Measurements from ENCODE around the gene GRIP2. TPM values are rescaled to one million over a fixed set of nuclear protein-coding genes. Genes with fewer than 3 reads are reported as not detected.

GRIP2 gene
- total and polyA plus RNA-seq, 9 of the 15 experiments (the other 6 are each of a cell fraction or from before 2014, with no cell fraction given): 0.01 TPM; not detected in 7

DNA sequence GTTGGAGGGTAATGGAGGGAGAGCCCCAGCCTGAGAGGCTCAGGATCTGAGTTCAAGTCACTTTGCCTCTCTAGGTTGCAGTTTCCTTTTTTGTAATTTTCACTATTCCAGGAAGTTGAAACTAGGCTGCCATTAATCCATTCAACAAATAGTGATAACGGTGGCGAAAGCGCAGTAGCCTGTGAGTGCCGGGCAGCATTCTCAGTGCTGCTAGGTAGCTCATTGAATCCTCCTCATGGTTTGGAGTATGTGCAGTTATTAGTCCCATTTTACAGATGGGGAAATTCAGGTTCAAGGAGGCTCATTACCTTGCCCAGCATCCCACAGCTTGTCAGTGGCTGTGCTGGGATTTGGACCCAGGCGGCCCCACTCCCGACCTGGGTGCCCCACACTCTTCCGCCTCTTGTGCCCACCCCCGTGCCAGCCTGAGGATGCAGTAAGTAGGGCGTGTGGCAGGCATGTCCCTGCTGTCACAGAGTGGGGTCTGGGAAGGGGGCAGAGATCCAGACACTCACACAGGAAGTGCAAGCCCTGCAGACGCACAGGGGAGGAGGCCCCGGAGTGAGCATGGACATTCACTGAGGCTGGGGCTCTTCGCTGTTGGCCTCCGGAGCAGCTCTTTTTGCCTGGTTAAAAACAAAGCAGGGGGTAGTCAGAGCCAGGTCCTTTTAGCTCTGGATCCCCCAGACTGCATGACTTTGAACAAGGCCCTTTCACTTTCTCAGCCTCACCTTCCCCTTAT is 79.0 kb downstream of the GRIP2 start:
- 87% methylated on average over 13 of the region's 13 CpGs for WGBS (ENCODE audit: insufficient coverage, low coverage, missing lambda C conversion rate)
- Histone ChIP-seq H3K27me3 (ENCODE audit: control insufficient read depth in 2 of 2, insufficient read depth in 2 of 2, low read length in 2 of 2) (no peaks in the 10 kb centered on the region), H3K4me3 (no peak overlapping the region), H3K9ac (ENCODE audit: insufficient read depth in 1 of 2, low read depth in 2 of 2, low read length in 2 of 2) (no peak overlapping the region; a peak in 1 of 4 replicates), H3K4me1 (replicated peaks in 1 of 2; ENCODE audit: control insufficient read depth in 2 of 2, insufficient read depth in 2 of 2, low read length in 2 of 2) (peaks cover 9 to 12% of the 10 kb centered on the region in 2 experiments; a peak in 3 of 5 replicates), H3K79me2 (ENCODE audit: control insufficient read depth, insufficient read depth, low read length) (no peaks in the 10 kb centered on the region), H3K27ac (ENCODE audit: extremely low read depth, low read depth, low read length) (no peak overlapping the region), H3K9me3 (replicated peaks; ENCODE audit: control insufficient read depth, insufficient read depth, low read depth, low read length) (no peaks in the 10 kb centered on the region), H2AFZ (ENCODE audit: low read depth, low read length) (no peak overlapping the region), H4K20me1 (replicated peaks; ENCODE audit: control insufficient read depth, insufficient read depth, low read length) (no peaks in the 10 kb centered on the region), H3K36me3 (ENCODE audit: control insufficient read depth, insufficient read depth, low read length) (peaks cover 99% of the 10 kb centered on the region), H3K9me1 (ENCODE audit: control insufficient read depth, insufficient read depth, low read length) (peaks cover 3% of the 10 kb centered on the region), H3K4me2 (ENCODE audit: insufficient read depth, low read length) (no peak overlapping the region)
- in situ Hi-C loops (cut with MboI): loop anchor here (5.0 kb wide), 1 partner anchor 259 kb away; no protein-coding TSS in a partner anchor
- no peak for DNase-seq (ENCODE audit: extremely low read depth in 1 of 4, low spot score in 3 of 4)
- ChIA-PET POLR2A (interaction anchor here (0.6 to 1.1 kb wide), 3 partner anchors 19 to 521 kb away, joined by 3 read pairs; no protein-coding TSS in a partner anchor), CTCF (ENCODE audit: low intra/inter-chr PET ratio) (interaction anchor here (1.6 to 4.7 kb wide), 4 partner anchors 59 to 564 kb away, joined by 5 to 69 read pairs (median 34); no protein-coding TSS in a partner anchor)
- no peak for FAIRE-seq
- no peak for ATAC-seq
- BruUV-seq (replicated peaks): no TSS peak
- intact Hi-C loops (cut with micrococcal nuclease): loop anchor here (2.0 to 10.0 kb wide), 2 partner anchors 200 to 566 kb away; no protein-coding TSS in a partner anchor
- TF ChIP-seq, protein P1, sequence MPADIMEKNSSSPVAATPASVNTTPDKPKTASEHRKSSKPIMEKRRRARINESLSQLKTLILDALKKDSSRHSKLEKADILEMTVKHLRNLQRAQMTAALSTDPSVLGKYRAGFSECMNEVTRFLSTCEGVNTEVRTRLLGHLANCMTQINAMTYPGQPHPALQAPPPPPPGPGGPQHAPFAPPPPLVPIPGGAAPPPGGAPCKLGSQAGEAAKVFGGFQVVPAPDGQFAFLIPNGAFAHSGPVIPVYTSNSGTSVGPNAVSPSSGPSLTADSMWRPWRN (IDR thresholded peaks at IDR 0.05; ENCODE audit: low read depth): no peak
- TF ChIP-seq ZNF212 (CRISPR knock-in tag; IDR thresholded peaks at IDR 0.05) (no peak), POLR2G (IDR thresholded peaks at IDR 0.05; ENCODE audit: low read depth, low read length) (peak; percentile 38; the same call in 1 of the 2 replicates), YY1 (IDR thresholded peaks at IDR 0.05; ENCODE audit: borderline replicate concordance in 1 of 3, control insufficient read depth in 1 of 3, extremely low read depth in 1 of 3, insufficient read depth in 3 of 3, insufficient read length in 1 of 3, insufficient replicate concordance in 2 of 3, low read depth in 1 of 3, low read length in 2 of 3) (no peak), ARID3B (CRISPR knock-in tag; IDR thresholded peaks at IDR 0.05; ENCODE audit: borderline replicate concordance) (no peak), ELF1 (tag; IDR thresholded peaks at IDR 0.05) (0 out of 2 replicates have a peak, but pooled peaks have one; percentile 37)
- TF ChIP-seq, protein P2, sequence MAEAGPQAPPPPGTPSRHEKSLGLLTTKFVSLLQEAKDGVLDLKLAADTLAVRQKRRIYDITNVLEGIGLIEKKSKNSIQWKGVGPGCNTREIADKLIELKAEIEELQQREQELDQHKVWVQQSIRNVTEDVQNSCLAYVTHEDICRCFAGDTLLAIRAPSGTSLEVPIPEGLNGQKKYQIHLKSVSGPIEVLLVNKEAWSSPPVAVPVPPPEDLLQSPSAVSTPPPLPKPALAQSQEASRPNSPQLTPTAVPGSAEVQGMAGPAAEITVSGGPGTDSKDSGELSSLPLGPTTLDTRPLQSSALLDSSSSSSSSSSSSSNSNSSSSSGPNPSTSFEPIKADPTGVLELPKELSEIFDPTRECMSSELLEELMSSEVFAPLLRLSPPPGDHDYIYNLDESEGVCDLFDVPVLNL (CRISPR knock-in tag; IDR thresholded peaks at IDR 0.05; ENCODE audit: low read depth): no peak

All from K562 (cell line).